Activated CD8-positive, alpha-beta memory T cell treated with anti-CD3 and anti-CD28 coated beads, Interleukin-2, amount 50 U/mL, for 48 hours (primary cell): Measurements from ENCODE around the gene CETN1.

Experiments
- DNase-seq: peaks from one replicate; pipeline ENCODE4 v3.0.0-alpha.2; 2020

CETN1 gene

GRCh38 chr18:577643-578375 is 2.4 kb upstream of the CETN1 start:
- DNase-seq = no peak

- no peak for DNase-seq
Observed at GRCh38 chr18:579238-579637, 942 bp upstream of the CETN1 start.

- no peak for DNase-seq
Observed at GRCh38 chr18:581096-581495, 916 bp downstream of the CETN1 start.

GRCh38 chr18:582465-582864 is 2.3 kb downstream of the CETN1 start:
- DNase-seq = no peak

- no peak for DNase-seq
Observed at GRCh38 chr18:595068-595467, 14.9 kb downstream of the CETN1 start.

- DNase-seq = no peak
Observed at GRCh38 chr18:595571-595970, 15.4 kb downstream of the CETN1 start.

GRCh38 chr18:596288-596881 is 16.2 kb downstream of the CETN1 start:
- DNase-seq = no peak

- no peak for DNase-seq
Observed at GRCh38 chr18:598124-598589, 18.0 kb downstream of the CETN1 start.

- DNase-seq = no peak
Observed at GRCh38 chr18:600107-600506, 19.9 kb downstream of the CETN1 start.

- DNase-seq = no peak
Observed at GRCh38 chr18:604771-605170, 24.6 kb downstream of the CETN1 start.

- DNase-seq = no peak
Observed at GRCh38 chr18:607930-608329, 27.8 kb downstream of the CETN1 start.

GRCh38 chr18:610214-610928 is 30.2 kb downstream of the CETN1 start:
- DNase-seq = no peak

- no peak for DNase-seq
Observed at GRCh38 chr18:612156-612555, 32.0 kb downstream of the CETN1 start.

GRCh38 chr18:614193-614592 is 34.0 kb downstream of the CETN1 start:
- no peak for DNase-seq

GRCh38 chr18:615092-615521 is 34.9 kb downstream of the CETN1 start:
- no peak for DNase-seq

- DNase-seq = no peak
Observed at GRCh38 chr18:615773-616172, 35.6 kb downstream of the CETN1 start.

- DNase-seq = no peak
Observed at GRCh38 chr18:616380-616995, 36.3 kb downstream of the CETN1 start.

- no peak for DNase-seq
Observed at GRCh38 chr18:617970-618504, 37.9 kb downstream of the CETN1 start.

- no peak for DNase-seq
Observed at GRCh38 chr18:618618-619017, 38.4 kb downstream of the CETN1 start.

- no peak for DNase-seq
Observed at GRCh38 chr18:621291-622043, 41.3 kb downstream of the CETN1 start.

GRCh38 chr18:622289-622688 is 42.1 kb downstream of the CETN1 start:
- no peak for DNase-seq
